Endothelial cell of umbilical vein (primary cell): Measurements from ENCODE around the gene HAVCR2. TPM values are rescaled to one million over a fixed set of nuclear protein-coding genes. Genes with fewer than 3 reads are reported as not detected.

ENCODE experiments used
- BruUV-seq: library from RNA; stranded (reverse); fragments of 400-500 nt; replicated peaks from 2 replicates; lab custom pipeline; 2021; lab: Mats Ljungman, UMichigan
- CTCF ChIA-PET: fragments of 300-600, 350-600 bp; sonication (Branson Sonifier 250); formaldehyde crosslinking; loops from one replicate; lab custom pipeline; 2021; ENCODE audit warnings: antibody characterized with exemption, inconsistent platforms; lab: Charles Lee
- POLR2A ChIA-PET: fragments of 300-600, 350-600 bp; sonication (Branson Sonifier 250); formaldehyde crosslinking; loops from one replicate; lab custom pipeline; 2021; ENCODE audit warnings: antibody characterized with exemption, inconsistent platforms; lab: Charles Lee
- DNase-seq: peaks from one replicate; pipeline ENCODE4 v3.0.0-alpha.2; 2011; ENCODE audit warnings: low read depth, low spot score
- FAIRE-seq: peaks from 2 replicates; lab custom pipeline; 2011; peaks lifted over from hg19 to GRCh38; lab: Jason Lieb, UNC
- H2AFZ ChIP-seq: 2 replicates; pipeline ENCODE4 v1.6.0; 2012; ENCODE audit warnings: low read depth, low read length, control low read depth, inconsistent platforms
- H3K27ac ChIP-seq: 2 replicates; pipeline ENCODE4 v1.5.1; 2011; ENCODE audit warnings: low read depth, mild to moderate bottlenecking, control low read depth, low read length, moderate library complexity; ENCODE audit not compliant: insufficient read depth
- H3K27me3 ChIP-seq, 2 experiments: 2 replicates each; pipeline versions ENCODE4 v1.6.0 to v1.6.1; 2011; ENCODE audit warnings: low read length in 2 of 2, mixed read lengths in 1 of 2; ENCODE audit not compliant: control insufficient read depth in 2 of 2, insufficient read depth in 2 of 2
- H3K36me3 ChIP-seq, 2 experiments: 2 replicates in 1 of 2; 3 replicates in 1 of 2; pipeline ENCODE4 v1.5.1; 2011; ENCODE audit warnings: low read length in 2 of 2, mild to moderate bottlenecking in 1 of 2, moderate library complexity in 1 of 2; ENCODE audit not compliant: control insufficient read depth in 2 of 2, insufficient read depth in 2 of 2; ENCODE audit errors: extremely low read depth in 1 of 2
- H3K4me1 ChIP-seq: 3 replicates; pipeline ENCODE4 v1.5.1; 2011; ENCODE audit warnings: mild to moderate bottlenecking, low read length; ENCODE audit not compliant: control insufficient read depth, insufficient read depth; ENCODE audit errors: extremely low read depth
- H3K4me2 ChIP-seq: 2 replicates; pipeline ENCODE4 v1.6.1; 2011; ENCODE audit warnings: low read length, control low read depth, mixed read lengths; ENCODE audit not compliant: insufficient read depth
- H3K4me3 ChIP-seq, 3 experiments: fragments of 200-600 bp in 1 of 3; sonication (generic), shearing (Covaris generic) in 1 of 3; replicated peaks in 1 of 3; 2 replicates each; pipeline ENCODE4 v1.5.1; 2011 to 2016; ENCODE audit warnings: control low read depth in 3 of 3, low read length in 3 of 3, mild to moderate bottlenecking in 2 of 3, inconsistent platforms in 1 of 3, low read depth in 1 of 3, moderate library complexity in 1 of 3; ENCODE audit not compliant: insufficient read depth in 1 of 3
- H3K79me2 ChIP-seq: 2 replicates; pipeline ENCODE4 v1.6.0; 2012; ENCODE audit warnings: low read length, inconsistent platforms; ENCODE audit not compliant: control insufficient read depth, insufficient read depth
- H3K9ac ChIP-seq: replicated peaks from 2 replicates; pipeline ENCODE3; 2011; ENCODE audit warnings: low read length, control low read depth; ENCODE audit not compliant: insufficient read depth; ENCODE audit errors: extremely low read depth
- H3K9me1 ChIP-seq: replicated peaks from 3 replicates; pipeline ENCODE4 v1.6.0; 2011; ENCODE audit warnings: mild to moderate bottlenecking, low read length; ENCODE audit not compliant: control insufficient read depth, insufficient read depth; ENCODE audit errors: extremely low read depth
- H3K9me3 ChIP-seq: replicated peaks from 2 replicates; pipeline ENCODE4 v1.5.1; 2012; ENCODE audit warnings: low read length, inconsistent platforms; ENCODE audit not compliant: control insufficient read depth, insufficient read depth
- H4K20me1 ChIP-seq: replicated peaks from 2 replicates; pipeline ENCODE3; 2011; ENCODE audit warnings: mild to moderate bottlenecking, low read length; ENCODE audit not compliant: control insufficient read depth, insufficient read depth; ENCODE audit errors: extremely low read depth
- CTCF ChIP-seq, 2 donors: IDR thresholded peaks; 1 replicate in 1 of 2; 2 replicates in 1 of 2; pipeline ENCODE4 v1.5.1; 2011; ENCODE audit warnings: low read length in 2 of 2, mild to moderate bottlenecking in 2 of 2, moderate library complexity in 2 of 2, control low read depth in 1 of 2, inconsistent platforms in 1 of 2, low read depth in 1 of 2; ENCODE audit not compliant: insufficient read depth in 1 of 2; ENCODE audit errors: extremely low read depth in 1 of 2
- EZH2 ChIP-seq: IDR thresholded peaks from 2 replicates; pipeline ENCODE4 v1.6.1; 2012; ENCODE audit warnings: borderline replicate concordance, low read depth, mild to moderate bottlenecking, moderate library complexity, low read length, inconsistent platforms; ENCODE audit not compliant: severe bottlenecking
- FOS ChIP-seq: IDR thresholded peaks from 2 replicates; pipeline ENCODE4 v1.6.1; 2011; ENCODE audit warnings: mild to moderate bottlenecking, low read length, moderate library complexity, borderline replicate concordance; ENCODE audit not compliant: insufficient read depth
- GATA2 ChIP-seq: IDR thresholded peaks from 2 replicates; pipeline ENCODE4 v1.7.0; 2011; ENCODE audit warnings: low read depth, mild to moderate bottlenecking, moderate library complexity, mixed read lengths, low read length; ENCODE audit not compliant: insufficient read length, insufficient read depth
- JUN ChIP-seq: IDR thresholded peaks from 2 replicates; pipeline ENCODE4 v1.6.1; 2011; ENCODE audit warnings: borderline replicate concordance, low read depth; ENCODE audit not compliant: insufficient read length, insufficient read depth
- MAX ChIP-seq: IDR thresholded peaks from 2 replicates; pipeline ENCODE4 v1.6.1; 2011; ENCODE audit not compliant: insufficient read depth, insufficient read length
- MYC ChIP-seq: IDR thresholded peaks from one replicate; pipeline ENCODE4 v1.6.1; 2011; ENCODE audit warnings: mild to moderate bottlenecking, low read depth, low read length
- POLR2A ChIP-seq: IDR thresholded peaks from 2 replicates; pipeline ENCODE4 v1.6.1; 2012; ENCODE audit warnings: low read depth, mild to moderate bottlenecking, control low read depth, low read length
- POLR2AphosphoS5 ChIP-seq: IDR thresholded peaks from 2 replicates; pipeline ENCODE4 v1.6.1; 2012; ENCODE audit warnings: low read depth, mild to moderate bottlenecking, control low read depth, low read length, moderate library complexity; ENCODE audit not compliant: insufficient read depth
- dilution Hi-C: fragments of 300-500 bp; cut with MboI; formaldehyde crosslinking; loops from one replicate; pipeline ENCODE4 v1.15.0; 2019; ENCODE audit warnings: low sequenced_read_pairs; ENCODE audit not compliant: extremely low pct_ligation_motif_present
- intact Hi-C: fragments of 100-400 bp; cut with micrococcal nuclease; formaldehyde crosslinking; loops from one replicate; pipeline ENCODE4 v1.10.0; 2022
- polyA plus RNA-seq, 4 experiments: library from polyadenylated mRNA; depleted of rRNA in 3 of 4; stranded (reverse) in 3 of 4; unstranded in 1 of 4; fragments of >200 nt; gene quantifications; 2 replicates each; pipeline versions ENCODE4 v1.2.1 to v1.2.3, GENCODE V29; 2011 to 2012; ENCODE audit warnings: missing spikeins in 1 of 4
- total RNA-seq: library from RNA; stranded (reverse); gene quantifications from 2 replicates; pipeline ENCODE4 v1.2.3, GENCODE V29; 2021

Gene HAVCR2
- total and polyA plus RNA-seq, 2 donors (not counting 3 experiments of a cell fraction or from before 2014, with no cell fraction given) = not detected

GRCh38 chr5:157088342-157088990 is 20.4 kb downstream of the HAVCR2 start:
- dilution Hi-C loops = no loop called here
- H3K9me3 ChIP-seq = no peaks in the 10 kb centered on the region
- TF ChIP-seq FOS (no peak), POLR2AphosphoS5 (no peak), EZH2 (no peak), MAX (no peak), CTCF (IDR thresholded peaks at IDR 0.05; ENCODE audit: extremely low read depth in 1 of 2, insufficient read depth in 1 of 2, low read depth in 1 of 2, low read length in 2 of 2) (no peak), MYC (no peak), GATA2 (no peak), POLR2A (no peak), JUN (no peak)
- H3K9ac ChIP-seq = no peak overlapping the region
- no peaks in the 10 kb centered on the region for H3K9me1 ChIP-seq
- POLR2A ChIA-PET = no interaction called here
- H2AFZ ChIP-seq = no peak overlapping the region
- H3K36me3 ChIP-seq = no peaks in the 10 kb centered on the region
- H4K20me1 ChIP-seq = no peaks in the 10 kb centered on the region
- no peak overlapping the region for H3K27ac ChIP-seq
- CTCF ChIA-PET = no interaction called here
- no peaks in the 10 kb centered on the region for H3K4me1 ChIP-seq
- no peak for FAIRE-seq
- no peaks in the 10 kb centered on the region for H3K79me2 ChIP-seq
- BruUV-seq = no TSS peak
- no peak overlapping the region for H3K4me3 ChIP-seq
- no peak overlapping the region for H3K4me2 ChIP-seq
- DNase-seq = no peak
- no peaks in the 10 kb centered on the region for H3K27me3 ChIP-seq
- intact Hi-C loops = no loop called here
